IMR-90 (cell line): ENCODE results near the gene SLC29A3.

Experiments
- BHLHE40 ChIP-seq: fragments of 150-350 bp; IDR thresholded peaks from 2 replicates; pipeline ENCODE4 v1.6.1; 2016; ENCODE audit warnings: mild to moderate bottlenecking, low read depth, low read length
- CEBPB ChIP-seq: IDR thresholded peaks from 2 replicates; pipeline ENCODE4 v1.6.1; 2012; ENCODE audit warnings: low read depth, low read length, improper control_type of control experiment
- FOS ChIP-seq: fragments of 150-350 bp; IDR thresholded peaks from 2 replicates; pipeline ENCODE4 v1.6.1; 2016; ENCODE audit warnings: low read depth, low read length
- MAFK ChIP-seq: IDR thresholded peaks from 2 replicates; pipeline ENCODE4 v1.6.1; 2012; ENCODE audit warnings: low read depth, low read length, improper control_type of control experiment
- MAZ ChIP-seq: IDR thresholded peaks from 2 replicates; pipeline ENCODE4 v1.6.1; 2012; ENCODE audit warnings: low read depth, mild to moderate bottlenecking, low read length, improper control_type of control experiment, moderate library complexity, borderline replicate concordance
- POLR2A ChIP-seq: IDR thresholded peaks from 2 replicates; pipeline ENCODE4 v1.6.1; 2012; ENCODE audit warnings: mild to moderate bottlenecking, low read depth, low read length
- RAD21 ChIP-seq: IDR thresholded peaks from 2 replicates; pipeline ENCODE4 v1.6.1; 2012; ENCODE audit warnings: low read length, improper control_type of control experiment
- RCOR1 ChIP-seq: IDR thresholded peaks from 2 replicates; pipeline ENCODE4 v1.6.1; 2012; ENCODE audit warnings: mild to moderate bottlenecking, low read length, improper control_type of control experiment; ENCODE audit not compliant: insufficient replicate concordance
- RFX5 ChIP-seq: IDR thresholded peaks from 2 replicates; pipeline ENCODE4 v1.8.0; 2012; ENCODE audit warnings: low read depth, mild to moderate bottlenecking, low read length, moderate library complexity
- SMC3 ChIP-seq: fragments of 150-350 bp; IDR thresholded peaks from 2 replicates; pipeline ENCODE4 v1.6.1; 2016; ENCODE audit warnings: low read depth, mild to moderate bottlenecking, antibody characterized with exemption, low read length, moderate library complexity
- TF ChIP-seq, protein P1 (sequence below): conservative IDR thresholded peaks from 2 replicates; pipeline ENCODE4 v1.5.1; 2012; ENCODE audit warnings: mild to moderate bottlenecking, low read depth, low read length, improper control_type of control experiment

DNA sequence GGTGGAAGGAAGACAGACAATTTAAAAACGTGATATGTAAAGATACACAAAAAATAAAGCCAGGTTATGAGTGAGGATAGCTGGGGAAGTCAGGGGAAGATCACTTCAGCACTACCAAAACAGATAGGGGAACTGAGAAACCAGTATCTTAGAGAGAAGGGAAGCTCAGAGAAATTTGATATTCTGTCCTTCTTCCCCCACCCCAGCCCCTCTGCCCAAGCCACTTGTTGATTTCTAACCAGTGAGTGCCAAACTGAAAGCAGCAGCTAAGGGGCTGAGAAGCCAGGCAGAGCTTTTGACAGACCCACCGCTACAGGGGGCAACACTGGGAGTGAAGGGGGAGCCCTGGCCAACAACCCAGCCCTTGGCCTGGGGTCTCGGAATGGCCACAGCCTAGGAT lies 9.1 kb upstream of the SLC29A3 start:
- TF ChIP-seq, protein P1, sequence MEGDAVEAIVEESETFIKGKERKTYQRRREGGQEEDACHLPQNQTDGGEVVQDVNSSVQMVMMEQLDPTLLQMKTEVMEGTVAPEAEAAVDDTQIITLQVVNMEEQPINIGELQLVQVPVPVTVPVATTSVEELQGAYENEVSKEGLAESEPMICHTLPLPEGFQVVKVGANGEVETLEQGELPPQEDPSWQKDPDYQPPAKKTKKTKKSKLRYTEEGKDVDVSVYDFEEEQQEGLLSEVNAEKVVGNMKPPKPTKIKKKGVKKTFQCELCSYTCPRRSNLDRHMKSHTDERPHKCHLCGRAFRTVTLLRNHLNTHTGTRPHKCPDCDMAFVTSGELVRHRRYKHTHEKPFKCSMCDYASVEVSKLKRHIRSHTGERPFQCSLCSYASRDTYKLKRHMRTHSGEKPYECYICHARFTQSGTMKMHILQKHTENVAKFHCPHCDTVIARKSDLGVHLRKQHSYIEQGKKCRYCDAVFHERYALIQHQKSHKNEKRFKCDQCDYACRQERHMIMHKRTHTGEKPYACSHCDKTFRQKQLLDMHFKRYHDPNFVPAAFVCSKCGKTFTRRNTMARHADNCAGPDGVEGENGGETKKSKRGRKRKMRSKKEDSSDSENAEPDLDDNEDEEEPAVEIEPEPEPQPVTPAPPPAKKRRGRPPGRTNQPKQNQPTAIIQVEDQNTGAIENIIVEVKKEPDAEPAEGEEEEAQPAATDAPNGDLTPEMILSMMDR, result no peak
- TF ChIP-seq POLR2A (no peak), RAD21 (no peak), SMC3 (no peak), BHLHE40 (no peak), RFX5 (no peak), MAFK (no peak), FOS (no peak), CEBPB (no peak), RCOR1 (no peak), MAZ (no peak)
